Measurements from ENCODE around the gene TBC1D30. TPM values are rescaled to one million over a fixed set of nuclear protein-coding genes. Genes with fewer than 3 reads are reported as not detected.

TBC1D30 gene
- total RNA-seq, 4 donors from 2014 or later, result 0.35 to 6.7 (median 2.5) TPM

DNA sequence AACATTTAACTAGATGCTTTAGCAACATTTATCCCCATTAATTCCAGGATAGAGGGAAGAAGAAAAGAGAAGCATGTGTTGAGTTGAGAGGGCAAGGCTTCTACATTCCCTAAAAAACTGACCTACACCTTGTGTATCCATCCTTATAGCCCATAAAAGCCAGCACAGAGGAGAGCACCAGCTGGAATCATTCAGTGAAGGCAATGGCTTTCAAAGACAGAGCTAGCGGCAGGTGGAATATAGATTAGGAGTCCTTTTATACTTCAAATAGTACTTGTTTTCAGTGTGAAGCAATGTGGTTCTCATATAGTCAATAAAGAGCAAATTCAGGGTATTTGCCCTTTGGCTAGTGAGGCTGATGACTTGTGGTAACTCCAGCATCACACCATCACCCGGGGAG is 94.4 kb downstream of the TBC1D30 start:
- H3K9me3 ChIP-seq, result no peaks in the 10 kb centered on the region
- H3K4me3 ChIP-seq, result no peak overlapping the region
- H3K27me3 ChIP-seq, result no peaks in the 10 kb centered on the region
- TF ChIP-seq CTCF (IDR thresholded peaks at IDR 0.05) (no peak), POLR2A (IDR thresholded peaks at IDR 0.05) (no peak), POLR2AphosphoS5 (IDR thresholded peaks at IDR 0.05) (no peak), EP300 (IDR thresholded peaks at IDR 0.05) (no peak)
- H3K27ac ChIP-seq, result no peak overlapping the region
- H3K4me1 ChIP-seq, result no peaks in the 10 kb centered on the region
- H3K36me3 ChIP-seq, result no peaks in the 10 kb centered on the region
- no peak for ATAC-seq
- WGBS, 2 donors (ENCODE audit: low coverage in 1 of 2), result 60 to 61% methylated on average over 2 of the region's 2 CpGs

DNA sequence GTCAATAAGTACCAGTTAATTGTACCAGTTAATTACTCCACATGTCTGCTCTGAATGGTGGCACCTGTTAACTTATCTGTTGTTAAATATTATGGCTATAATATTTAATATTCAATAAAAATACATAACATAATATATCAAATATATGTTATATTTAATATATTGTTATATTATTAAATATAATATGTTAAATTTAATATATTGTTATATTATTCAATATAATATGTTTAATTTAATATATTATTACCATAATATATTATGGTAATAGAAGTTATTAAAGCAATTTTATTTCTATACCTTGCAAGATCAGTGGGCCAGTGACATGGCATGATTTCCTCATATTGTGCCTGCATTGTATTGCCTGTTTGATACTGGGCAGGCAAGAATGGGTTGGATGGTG is 98.4 kb downstream of the TBC1D30 start:
- Histone ChIP-seq H3K36me3 (no peaks in the 10 kb centered on the region), H3K4me3 (no peak overlapping the region), H3K4me1 (no peaks in the 10 kb centered on the region), H3K27ac (no peak overlapping the region), H3K9me3 (no peaks in the 10 kb centered on the region), H3K27me3 (no peaks in the 10 kb centered on the region)
- TF ChIP-seq POLR2AphosphoS5 (IDR thresholded peaks at IDR 0.05) (no peak), CTCF (IDR thresholded peaks at IDR 0.05) (no peak), EP300 (IDR thresholded peaks at IDR 0.05) (no peak), POLR2A (IDR thresholded peaks at IDR 0.05) (no peak)
- no peak for ATAC-seq

DNA sequence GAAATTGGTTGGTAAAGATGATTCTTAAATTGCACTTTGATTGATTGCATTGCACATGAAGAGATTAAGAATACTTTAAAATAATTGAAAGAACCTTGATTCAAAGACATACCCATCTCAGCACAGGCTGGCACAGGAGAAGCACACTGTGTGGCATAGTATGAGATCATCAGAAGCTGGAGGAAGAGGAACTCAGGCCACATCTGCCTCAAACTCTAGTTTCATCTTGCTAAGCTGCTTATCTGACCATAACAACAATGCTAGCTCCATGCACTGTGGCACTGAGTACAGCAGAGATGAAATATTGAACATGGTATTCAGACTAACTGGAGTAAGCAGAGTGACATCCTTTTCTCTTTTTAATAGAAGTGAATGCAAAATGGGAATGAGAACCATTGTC is 99.1 kb downstream of the TBC1D30 start:
- H3K9me3 ChIP-seq, result no peaks in the 10 kb centered on the region
- no peaks in the 10 kb centered on the region for H3K4me1 ChIP-seq
- no peak overlapping the region for H3K27ac ChIP-seq
- no peak for TF ChIP-seq POLR2AphosphoS5 (IDR thresholded peaks at IDR 0.05)
- no peaks in the 10 kb centered on the region for H3K27me3 ChIP-seq
- no peaks in the 10 kb centered on the region for H3K36me3 ChIP-seq
- no peak for ATAC-seq
- no peak overlapping the region for H3K4me3 ChIP-seq

Other genes with a start within 250 kb of the TBC1D30 start
- gene RASSF3, start 214.2 kb upstream of the TBC1D30 start, total RNA-seq, result 100 to 1,000 TPM; 149 to 332 (median 182) TPM
- gene GNS, start 65.2 kb upstream of the TBC1D30 start, total RNA-seq, result 100 to 1,000 TPM in 1 of 4 donors, 10 to 100 TPM in 3; 69.3 to 116 (median 89.7) TPM

All from gastroesophageal sphincter (tissue), 4 donors.